ENCODE measurements around the gene HPS4. TPM values are rescaled to one million over a fixed set of nuclear protein-coding genes. Genes with fewer than 3 reads are reported as not detected.
A peak's percentile ranks its signal among the peaks of the same experiment; 100 is the strongest.

The HPS4 gene
- polyA plus RNA-seq, 1 of the 3 experiments (the other 2 are of a cell fraction) = 22.5 TPM

GRCh38 chr22:26479043-26479791, 4.4 kb downstream of the HPS4 start:
- Histone ChIP-seq H3K9me3 (no peaks in the 10 kb centered on the region), H3F3A (replicated peaks; ENCODE audit: insufficient read depth) (no peaks in the 10 kb centered on the region), H4K20me1 (ENCODE audit: insufficient read depth) (no peaks in the 10 kb centered on the region), H2AFZ (ENCODE audit: low read depth) (no peak overlapping the region), H3K36me3 (replicated peaks in 1 of 2; ENCODE audit: control insufficient read depth in 1 of 2, insufficient read depth in 2 of 2, low read length in 1 of 2) (peaks cover 13 to 21% of the 10 kb centered on the region in 2 experiments), H3K4me2 (peak overlapping the region; percentile 50; the same call in 1 of the 2 replicates), H3K9me2 (no peaks in the 10 kb centered on the region), H3K27me3 (ENCODE audit: insufficient read depth) (no peaks in the 10 kb centered on the region), H3K4me3 (ENCODE audit: low read depth in 2 of 2, low read length in 1 of 2) (0 out of 4 replicates have a peak overlapping the region, but pooled peaks of 1 of the 2 experiments have one; percentile 14), H3K27ac (ENCODE audit: low read depth in 2 of 2, low read length in 1 of 2) (no peak overlapping the region), H3K79me2 (ENCODE audit: insufficient read depth) (peaks cover 59% of the 10 kb centered on the region), H3K9ac (0 out of 2 replicates have a peak overlapping the region, but pooled peaks have one; percentile 12), H3K4me1 (ENCODE audit: control insufficient read depth in 1 of 2, insufficient read depth in 2 of 2, low read depth in 1 of 2, low read length in 1 of 2) (peaks cover 4 to 17% of the 10 kb centered on the region in 2 experiments; a peak in 3 of 4 replicates)
- CTCF ChIA-PET = interaction anchor here (0.9 to 2.1 kb wide), 7 partner anchors 18 to 186 kb away, joined by 3 to 17 read pairs (median 5); no protein-coding TSS in a partner anchor
- WGBS (ENCODE audit: low lambda C conversion rate) = 75% methylated on average over 12 of the region's 12 CpGs
- DNase-seq = no peak
- TF ChIP-seq PBX3 (IDR thresholded peaks at IDR 0.05) (no peak), RFX5 (IDR thresholded peaks at IDR 0.05; ENCODE audit: low read length) (no peak), GATA2 (CRISPR knock-in tag; IDR thresholded peaks at IDR 0.05) (no peak), SMC3 (IDR thresholded peaks at IDR 0.05; ENCODE audit: low read depth, low read length) (no peak), RXRA (IDR thresholded peaks at IDR 0.05; ENCODE audit: borderline replicate concordance, low read depth) (no peak), MXI1 (IDR thresholded peaks at IDR 0.05; ENCODE audit: low read depth, low read length) (no peak), IRF3 (IDR thresholded peaks at IDR 0.05; ENCODE audit: low read depth, low read length) (no peak), POLR2AphosphoS5 (IDR thresholded peaks at IDR 0.05; ENCODE audit: low read depth, low read length) (no peak), MEF2A (IDR thresholded peaks at IDR 0.05; ENCODE audit: borderline replicate concordance, low read depth) (no peak), EP300 (IDR thresholded peaks at IDR 0.05; ENCODE audit: borderline replicate concordance in 1 of 2, low read depth in 1 of 2, low read length in 1 of 2) (no peak)
- POLR2A ChIA-PET = interaction anchor here (0.6 kb wide), 2 partner anchors 13 to 74 kb away, joined by 3 to 5 read pairs; no protein-coding TSS in a partner anchor

DNA sequence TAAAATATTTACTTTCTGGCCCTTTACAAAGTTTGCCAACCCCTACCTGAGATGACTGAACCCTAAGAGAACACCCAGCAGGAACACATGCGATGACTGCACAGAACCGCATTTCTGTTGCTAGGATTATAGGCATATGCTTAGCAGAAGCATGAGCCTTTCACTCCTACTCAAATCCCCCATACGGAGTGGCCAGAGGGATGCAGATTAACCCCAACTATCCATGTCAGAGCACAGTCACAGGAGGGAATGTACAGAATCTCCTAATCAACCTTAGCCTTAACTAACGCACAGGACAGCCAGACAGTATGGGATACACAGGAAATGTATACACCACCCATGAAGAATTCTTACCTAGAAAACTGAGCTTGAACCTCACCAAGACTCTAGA, 6.2 kb downstream of the HPS4 start:
- peaks cover 17 to 36% of the 10 kb centered on the region in 2 experiments for H3K36me3 ChIP-seq (replicated peaks in 1 of 2; ENCODE audit: control insufficient read depth in 1 of 2, insufficient read depth in 2 of 2, low read length in 1 of 2)
- H3F3A ChIP-seq (replicated peaks; ENCODE audit: insufficient read depth) = no peaks in the 10 kb centered on the region
- no peak overlapping the region for H3K4me3 ChIP-seq (ENCODE audit: low read depth in 2 of 2, low read length in 1 of 2)
- TF ChIP-seq POLR2AphosphoS5 (IDR thresholded peaks at IDR 0.05; ENCODE audit: low read depth, low read length) (no peak), CHD2 (IDR thresholded peaks at IDR 0.05; ENCODE audit: low read length, partially characterized antibody) (no peak), PBX3 (IDR thresholded peaks at IDR 0.05) (no peak), TCF12 (IDR thresholded peaks at IDR 0.05) (no peak), FOSL2 (IDR thresholded peaks at IDR 0.05; ENCODE audit: borderline replicate concordance, low read depth) (no peak), SMC3 (IDR thresholded peaks at IDR 0.05; ENCODE audit: low read depth, low read length) (no peak), SIN3A (IDR thresholded peaks at IDR 0.05; ENCODE audit: borderline replicate concordance, low read depth, low read length) (no peak), IRF3 (IDR thresholded peaks at IDR 0.05; ENCODE audit: low read depth, low read length) (no peak), EP300 (IDR thresholded peaks at IDR 0.05; ENCODE audit: borderline replicate concordance in 1 of 2, low read depth in 1 of 2, low read length in 1 of 2) (no peak), FOXJ3 (CRISPR knock-in tag; IDR thresholded peaks at IDR 0.05) (no peak), RCOR1 (IDR thresholded peaks at IDR 0.05; ENCODE audit: low read length) (no peak), TEAD4 (IDR thresholded peaks at IDR 0.05; ENCODE audit: borderline replicate concordance, insufficient read depth) (no peak), ELF1 (IDR thresholded peaks at IDR 0.05) (no peak), GABPA (IDR thresholded peaks at IDR 0.05; ENCODE audit: low read depth) (no peak), MEF2A (IDR thresholded peaks at IDR 0.05; ENCODE audit: borderline replicate concordance, low read depth) (no peak), EZH2phosphoT487 (IDR thresholded peaks at IDR 0.05; ENCODE audit: borderline replicate concordance, low read depth) (no peak)
- CTCF ChIA-PET = no interaction called here
- POLR2A ChIA-PET = no interaction called here
- H3K9me2 ChIP-seq = no peaks in the 10 kb centered on the region
- no peaks in the 10 kb centered on the region for H3K9me3 ChIP-seq
- peaks cover 44% of the 10 kb centered on the region; the same call in 1 of the 2 replicates for H3K79me2 ChIP-seq (ENCODE audit: insufficient read depth)
- WGBS (ENCODE audit: low lambda C conversion rate) = 35% methylated on average over 4 of the region's 4 CpGs
- H3K27ac ChIP-seq (ENCODE audit: low read depth in 2 of 2, low read length in 1 of 2) = peak overlapping the region in 1 of 2 experiments; percentile 25; a peak in 1 of 4 replicates
- peaks cover 4 to 10% of the 10 kb centered on the region in 2 experiments; a peak in 3 of 4 replicates for H3K4me1 ChIP-seq (ENCODE audit: control insufficient read depth in 1 of 2, insufficient read depth in 2 of 2, low read depth in 1 of 2, low read length in 1 of 2)
- no peaks in the 10 kb centered on the region for H3K27me3 ChIP-seq (ENCODE audit: insufficient read depth)
- H3K9ac ChIP-seq = no peak overlapping the region
- H3K4me2 ChIP-seq = no peak overlapping the region
- H2AFZ ChIP-seq (ENCODE audit: low read depth) = no peak overlapping the region
- no peaks in the 10 kb centered on the region for H4K20me1 ChIP-seq (ENCODE audit: insufficient read depth)
- DNase-seq = no peak

Data from SK-N-SH (cell line).